ENCODE data around the gene CDX1. TPM values are rescaled to one million over a fixed set of nuclear protein-coding genes. Genes with fewer than 3 reads are reported as not detected.

CDX1 gene
- total RNA-seq, 1 donor from 2014 or later, result not detected

- Mint-ChIP-seq H3K27ac (peak overlapping the region; percentile 91), H3K27me3 (ENCODE audit: insufficient read depth, low read depth) (peaks cover 10% of the 10 kb centered on the region), H3K9me3 (no peaks in the 10 kb centered on the region), H3K4me3 (no peak overlapping the region), H3K4me1 (peaks cover 78% of the 10 kb centered on the region), H3K36me3 (no peaks in the 10 kb centered on the region)
- Histone ChIP-seq H3K4me1 (peaks cover 61% of the 10 kb centered on the region), H3K9ac (no peak overlapping the region), H3K27me3 (no peaks in the 10 kb centered on the region), H3F3A (ENCODE audit: low read depth) (peaks cover 7% of the 10 kb centered on the region), H4K20me1 (ENCODE audit: low read depth) (no peaks in the 10 kb centered on the region), H2AFZ (replicated peaks) (no peak overlapping the region), H3K36me3 (no peaks in the 10 kb centered on the region), H3K27ac (no peak overlapping the region), H3K4me2 (peak overlapping the region; percentile 67), H3K4me3 (no peak overlapping the region), H3K9me3 (ENCODE audit: low read depth) (no peaks in the 10 kb centered on the region), H3K79me2 (ENCODE audit: low read depth) (no peaks in the 10 kb centered on the region)
- DNase-seq (ENCODE audit: low spot score), result no peak
- TF ChIP-seq EZH2 (IDR thresholded peaks at IDR 0.05), result no peak
- TF ChIP-seq EZH2phosphoT487 (IDR thresholded peaks at IDR 0.05), result no peak
- no peak for TF ChIP-seq CTCF (IDR thresholded peaks at IDR 0.05)
Measured at GRCh38 chr5:150139334-150139733, 27.2 kb upstream of the CDX1 start.

- no peak overlapping the region for H3K27ac ChIP-seq
- no peaks in the 10 kb centered on the region for H3K9me3 Mint-ChIP-seq
- peaks cover under 1% of the 10 kb centered on the region for H3K36me3 Mint-ChIP-seq
- H3K9me3 ChIP-seq (ENCODE audit: low read depth), result no peaks in the 10 kb centered on the region
- TF ChIP-seq EZH2 (IDR thresholded peaks at IDR 0.05) (no peak), EZH2phosphoT487 (IDR thresholded peaks at IDR 0.05) (no peak), CTCF (IDR thresholded peaks at IDR 0.05) (no peak)
- H3K9ac ChIP-seq, result no peak overlapping the region
- no peaks in the 10 kb centered on the region for H3K27me3 ChIP-seq
- peaks cover 73% of the 10 kb centered on the region for H3K4me1 Mint-ChIP-seq
- no peaks in the 10 kb centered on the region for H4K20me1 ChIP-seq (ENCODE audit: low read depth)
- H3K36me3 ChIP-seq, result no peaks in the 10 kb centered on the region
- peaks cover 66% of the 10 kb centered on the region for H3K4me1 ChIP-seq
- no peak overlapping the region for H3K4me3 Mint-ChIP-seq
- peaks cover 6% of the 10 kb centered on the region for H3K27me3 Mint-ChIP-seq (ENCODE audit: insufficient read depth, low read depth)
- H3K4me3 ChIP-seq, result no peak overlapping the region
- no peaks in the 10 kb centered on the region for H3K79me2 ChIP-seq (ENCODE audit: low read depth)
- no peak overlapping the region for H2AFZ ChIP-seq (replicated peaks)
- H3K4me2 ChIP-seq, result no peak overlapping the region
- no peak for DNase-seq (ENCODE audit: low spot score)
- H3F3A ChIP-seq (ENCODE audit: low read depth), result peaks cover 7% of the 10 kb centered on the region
- no peak overlapping the region for H3K27ac Mint-ChIP-seq
Measured at GRCh38 chr5:150140830-150141229, 25.7 kb upstream of the CDX1 start.

GRCh38 chr5:150141544-150142184, 24.9 kb upstream of the CDX1 start:
- Histone ChIP-seq H3K9me3 (ENCODE audit: low read depth) (no peaks in the 10 kb centered on the region), H3K4me2 (no peak overlapping the region), H3K36me3 (no peaks in the 10 kb centered on the region), H2AFZ (replicated peaks) (no peak overlapping the region), H4K20me1 (ENCODE audit: low read depth) (no peaks in the 10 kb centered on the region), H3K4me1 (peaks cover 58% of the 10 kb centered on the region), H3K9ac (no peak overlapping the region), H3F3A (ENCODE audit: low read depth) (peaks cover 7% of the 10 kb centered on the region), H3K79me2 (ENCODE audit: low read depth) (no peaks in the 10 kb centered on the region), H3K27ac (no peak overlapping the region), H3K27me3 (no peaks in the 10 kb centered on the region), H3K4me3 (no peak overlapping the region)
- DNase-seq (ENCODE audit: low spot score), result peak; percentile 83
- Mint-ChIP-seq H3K9me3 (no peaks in the 10 kb centered on the region), H3K27ac (peak overlapping the region; percentile 86), H3K27me3 (ENCODE audit: insufficient read depth, low read depth) (peaks cover 6% of the 10 kb centered on the region), H3K4me1 (peaks cover 76% of the 10 kb centered on the region), H3K36me3 (peaks cover 2% of the 10 kb centered on the region), H3K4me3 (no peak overlapping the region)
- TF ChIP-seq EZH2phosphoT487 (IDR thresholded peaks at IDR 0.05) (no peak), CTCF (IDR thresholded peaks at IDR 0.05) (no peak), EZH2 (IDR thresholded peaks at IDR 0.05) (no peak)

Data from neural progenitor cell (in vitro differentiated cells).